GM11168 (cell line): ENCODE data around the gene MUC20.
"Not testable (repeated sequence)": the region's sequence is repeated elsewhere in the genome, so short reads cannot be mapped to it uniquely, and the experiment has no call there.

Experiments
- in situ Hi-C: fragments of 300-500 bp; cut with MboI; formaldehyde crosslinking; loops from one replicate; pipeline ENCODE4 v1.12.0; 2022; ENCODE audit warnings: low sequenced_read_pairs; ENCODE audit not compliant: unreplicated experiment

Gene MUC20, protein sequence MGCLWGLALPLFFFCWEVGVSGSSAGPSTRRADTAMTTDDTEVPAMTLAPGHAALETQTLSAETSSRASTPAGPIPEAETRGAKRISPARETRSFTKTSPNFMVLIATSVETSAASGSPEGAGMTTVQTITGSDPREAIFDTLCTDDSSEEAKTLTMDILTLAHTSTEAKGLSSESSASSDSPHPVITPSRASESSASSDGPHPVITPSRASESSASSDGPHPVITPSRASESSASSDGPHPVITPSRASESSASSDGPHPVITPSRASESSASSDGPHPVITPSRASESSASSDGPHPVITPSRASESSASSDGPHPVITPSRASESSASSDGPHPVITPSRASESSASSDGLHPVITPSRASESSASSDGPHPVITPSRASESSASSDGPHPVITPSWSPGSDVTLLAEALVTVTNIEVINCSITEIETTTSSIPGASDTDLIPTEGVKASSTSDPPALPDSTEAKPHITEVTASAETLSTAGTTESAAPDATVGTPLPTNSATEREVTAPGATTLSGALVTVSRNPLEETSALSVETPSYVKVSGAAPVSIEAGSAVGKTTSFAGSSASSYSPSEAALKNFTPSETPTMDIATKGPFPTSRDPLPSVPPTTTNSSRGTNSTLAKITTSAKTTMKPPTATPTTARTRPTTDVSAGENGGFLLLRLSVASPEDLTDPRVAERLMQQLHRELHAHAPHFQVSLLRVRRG

DNA sequence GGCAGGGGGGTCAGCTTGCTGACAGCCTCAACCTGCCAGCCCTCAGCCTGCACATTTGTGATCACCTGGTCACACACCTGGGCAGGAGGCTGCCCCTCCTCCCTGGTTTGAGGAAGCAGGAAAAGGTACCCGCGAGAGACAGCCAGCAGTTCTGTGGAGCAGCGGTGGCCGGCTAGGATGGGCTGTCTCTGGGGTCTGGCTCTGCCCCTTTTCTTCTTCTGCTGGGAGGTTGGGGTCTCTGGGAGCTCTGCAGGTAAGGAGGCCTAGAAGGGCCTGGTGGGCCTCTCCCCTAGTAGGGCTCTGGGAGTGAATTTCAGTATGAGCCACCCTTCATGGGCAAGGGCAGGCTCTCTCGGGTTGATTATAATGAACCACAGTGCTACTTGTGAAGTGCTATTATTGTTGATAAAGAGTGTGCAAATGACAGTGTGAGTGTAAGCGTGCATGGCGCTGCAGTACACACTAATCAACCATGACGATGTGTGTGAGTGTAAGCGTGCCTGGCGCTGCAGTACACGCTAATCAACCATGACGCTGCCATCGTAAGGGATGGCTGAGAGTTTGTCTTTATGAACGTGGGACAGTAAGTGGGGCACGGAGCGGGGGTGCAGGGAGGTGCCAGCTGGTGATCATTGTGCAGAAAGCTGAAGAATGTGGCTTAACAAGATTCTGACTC is at the start of gene MUC20:
Gene MUC20, plus strand, starts transcription at position 148 of the 676 bp plus-strand sequence. Its CDS starts 30 bp downstream, at position 178.
- in situ Hi-C loops = loop anchor here (5.0 to 25.0 kb wide), 2 partner anchors 104 to 491 kb away; partner anchors contain the start of genes SLC51A and ZDHHC19

DNA sequence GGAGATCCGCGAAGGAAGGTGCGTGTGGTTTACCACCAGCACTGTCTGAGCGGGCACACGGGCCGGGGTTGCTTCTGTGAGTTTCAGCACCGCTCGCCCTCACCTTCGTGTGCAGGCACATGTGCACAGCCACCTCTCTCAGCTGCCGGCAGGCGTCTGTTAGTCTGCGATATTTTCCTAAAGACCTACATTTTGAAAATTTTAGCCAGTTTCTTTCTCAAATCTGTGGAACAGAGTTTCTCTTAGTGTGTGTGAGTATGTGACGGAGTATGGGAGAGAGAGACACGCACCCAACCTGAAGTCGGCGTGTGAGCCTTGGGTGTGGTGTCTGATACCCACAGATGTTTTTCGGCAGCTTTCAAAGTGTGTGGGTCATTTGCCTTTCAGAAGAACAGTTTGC is 49.5 kb upstream of the MUC20 start:
- in situ Hi-C loops = not testable (repeated sequence)

DNA sequence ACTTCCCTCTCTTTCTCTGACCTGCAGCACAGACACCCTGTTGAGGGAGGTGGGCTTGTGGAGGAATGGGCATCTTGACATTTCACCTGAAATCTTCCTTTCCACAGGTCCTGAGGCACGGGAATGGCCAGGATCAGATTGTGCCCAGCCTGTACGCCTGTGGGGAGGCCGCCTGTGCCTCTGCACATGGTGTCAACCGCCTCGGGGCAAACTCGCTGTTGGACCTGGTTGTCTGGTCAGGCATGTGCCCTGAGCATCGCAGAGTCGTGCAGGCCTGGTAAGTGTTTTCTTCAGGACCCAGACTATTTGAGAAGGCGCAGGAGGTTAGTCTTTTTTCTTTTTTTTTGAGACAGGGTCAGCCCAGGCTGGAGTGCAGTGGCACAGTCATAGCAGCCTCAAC is 47.1 kb upstream of the MUC20 start:
- in situ Hi-C loops = not testable (repeated sequence)

GRCh38 chr3:195678391-195679015 is 42.3 kb upstream of the MUC20 start:
- in situ Hi-C loops = loop anchor here (5.0 kb wide), 1 partner anchor 294 kb away; no protein-coding TSS in a partner anchor

DNA sequence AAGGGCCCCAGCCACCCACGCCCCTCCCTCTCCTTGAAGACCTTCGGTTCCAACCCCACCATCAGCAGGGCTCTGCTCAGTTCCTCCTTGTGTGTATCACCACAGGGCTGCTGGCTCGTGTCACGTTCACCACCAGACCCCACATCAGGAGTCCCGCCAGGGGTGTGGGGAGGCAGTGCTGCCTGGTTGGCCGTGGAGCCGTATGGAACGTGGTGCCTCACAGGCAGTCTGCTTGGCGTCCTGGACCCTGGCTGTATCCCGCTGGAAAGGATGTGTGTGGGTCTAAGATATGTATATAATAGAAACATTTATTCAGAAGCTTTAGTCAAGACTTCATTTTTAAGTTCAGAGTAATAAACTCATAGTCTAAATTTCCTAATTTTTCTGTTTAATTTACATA is 40.1 kb upstream of the MUC20 start:
- in situ Hi-C loops = not testable (repeated sequence)

DNA sequence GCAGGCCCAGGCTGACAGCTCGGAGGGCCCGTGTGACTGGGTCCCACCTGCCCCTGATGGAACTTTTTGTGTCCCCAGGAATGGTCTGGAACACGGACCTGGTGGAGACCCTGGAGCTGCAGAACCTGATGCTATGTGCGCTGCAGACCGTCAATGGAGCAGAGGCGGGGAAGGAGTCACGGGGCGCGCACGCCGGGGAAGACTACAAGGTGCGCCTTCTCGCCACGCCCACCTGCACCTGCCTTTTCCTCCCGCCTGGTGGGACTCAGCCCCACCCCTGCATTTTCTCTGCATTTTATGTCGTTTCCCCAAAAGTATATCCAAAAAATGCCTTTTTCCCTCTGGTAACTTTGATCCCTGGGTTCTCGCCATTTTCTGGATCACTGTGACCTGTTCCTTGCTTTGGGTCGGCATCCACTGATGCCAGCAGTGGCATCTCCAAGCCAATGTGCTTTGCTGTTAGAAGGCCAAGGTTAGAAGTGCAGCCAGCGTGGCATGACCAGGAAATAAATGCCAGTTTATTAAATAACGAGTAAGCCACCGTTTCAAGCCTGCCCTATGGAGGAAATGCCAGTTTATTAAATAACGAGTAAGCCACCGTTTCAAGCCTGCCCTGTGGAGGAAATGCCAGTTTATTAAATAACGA is 39.2 kb upstream of the MUC20 start:
- in situ Hi-C loops = not testable (repeated sequence)

DNA sequence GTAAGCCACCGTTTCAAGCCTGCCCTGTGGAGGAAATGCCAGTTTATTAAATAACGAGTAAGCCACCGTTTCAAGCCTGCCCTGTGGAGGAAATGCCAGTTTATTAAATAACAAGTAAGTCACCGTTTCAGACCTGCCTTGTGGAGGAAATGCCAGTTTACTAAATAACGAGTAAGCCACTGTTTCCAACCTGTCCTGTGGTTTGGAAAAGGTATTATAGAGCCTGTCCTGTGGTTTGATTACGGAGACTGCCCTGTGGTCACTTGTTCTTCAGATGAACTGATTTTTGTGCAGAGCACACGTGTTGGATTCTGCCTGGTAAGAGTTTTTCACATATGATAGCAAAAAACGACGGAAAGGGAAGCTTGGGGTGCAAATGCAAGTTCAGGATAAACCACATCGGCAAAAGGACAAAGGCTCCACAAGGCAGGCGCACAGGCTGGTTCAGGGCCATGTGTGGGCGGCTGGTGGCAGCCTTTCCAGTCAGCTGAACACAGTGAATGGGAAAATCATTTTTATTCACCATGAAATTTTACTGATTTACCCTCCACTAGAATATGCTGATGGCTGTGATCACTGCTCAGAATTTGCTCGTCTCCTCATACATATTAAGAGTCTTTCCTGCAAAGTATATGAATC is 38.6 kb upstream of the MUC20 start:
- in situ Hi-C loops = not testable (repeated sequence)

DNA sequence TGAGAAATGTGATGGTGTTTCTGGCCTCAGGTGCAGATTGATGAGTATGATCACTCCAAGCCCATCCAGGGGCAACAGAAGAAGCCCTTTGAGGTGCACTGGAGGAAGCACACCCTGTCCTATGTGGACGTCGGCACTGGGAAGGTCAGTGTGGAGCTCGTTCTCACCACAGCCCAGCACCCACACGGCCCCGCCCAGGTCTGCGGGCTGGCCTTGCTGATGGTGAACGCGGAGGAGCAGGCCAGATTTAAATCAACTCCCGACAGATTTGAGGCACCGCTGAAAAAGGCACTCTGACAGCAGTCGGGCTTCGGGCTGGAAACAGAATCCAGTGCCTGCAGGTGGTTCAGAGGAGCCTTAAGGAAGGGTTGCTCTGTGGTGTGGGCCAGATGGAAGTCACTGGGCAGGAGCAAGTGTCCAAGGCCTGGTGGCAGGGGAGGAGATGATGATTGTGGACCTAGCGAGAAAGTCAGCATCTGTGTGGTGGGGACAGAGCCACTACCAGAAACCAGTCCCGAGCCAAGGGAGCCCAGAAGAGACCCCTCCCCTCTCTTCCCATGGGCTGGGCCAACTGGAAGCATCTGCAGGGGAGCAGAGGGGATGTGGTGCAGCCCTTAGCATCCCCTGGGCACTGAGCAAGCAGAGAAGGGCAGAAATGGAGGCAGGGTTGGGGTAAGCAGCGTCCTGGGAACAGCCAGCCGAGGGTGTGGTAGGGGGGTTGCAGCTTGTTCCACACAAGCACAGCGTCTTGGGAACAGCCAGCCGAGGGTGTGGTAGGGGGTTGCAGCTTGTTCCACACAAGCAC is 36.9 kb upstream of the MUC20 start:
- in situ Hi-C loops = not testable (repeated sequence)

DNA sequence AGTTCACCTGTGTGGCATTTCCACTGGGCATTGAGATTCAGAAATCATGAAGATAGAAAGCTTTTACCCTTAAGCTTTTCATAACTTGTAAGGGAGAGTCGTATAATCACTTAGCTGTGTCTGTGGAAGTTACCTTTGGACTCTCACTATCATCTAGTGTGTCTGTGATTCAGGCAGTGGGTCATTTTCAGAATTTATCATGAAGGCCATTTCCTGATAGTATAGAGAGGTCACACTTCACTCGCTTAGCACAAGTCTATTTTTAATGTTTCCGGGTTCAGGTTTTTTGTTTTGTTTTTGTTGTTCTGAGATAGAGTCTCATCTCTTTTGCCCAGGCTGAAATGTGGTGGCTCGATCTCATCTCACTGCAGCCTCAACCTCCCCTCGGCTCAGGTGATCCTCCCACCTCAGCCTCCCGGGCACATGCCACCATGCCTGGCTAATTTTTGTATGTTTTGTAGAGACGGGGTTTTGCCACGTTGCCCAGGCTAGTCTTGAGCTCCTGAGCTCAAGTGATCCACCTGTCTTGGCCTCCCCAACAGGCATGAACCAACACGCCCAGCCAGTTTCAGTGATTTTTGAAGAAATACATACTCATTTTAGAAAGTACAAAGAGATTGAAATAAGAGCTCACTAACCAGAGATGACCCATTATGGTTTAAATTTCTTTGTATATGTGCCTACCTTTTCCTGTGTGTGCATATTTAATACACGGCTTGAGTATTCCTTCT is 36.1 kb upstream of the MUC20 start:
- in situ Hi-C loops = not testable (repeated sequence)

DNA sequence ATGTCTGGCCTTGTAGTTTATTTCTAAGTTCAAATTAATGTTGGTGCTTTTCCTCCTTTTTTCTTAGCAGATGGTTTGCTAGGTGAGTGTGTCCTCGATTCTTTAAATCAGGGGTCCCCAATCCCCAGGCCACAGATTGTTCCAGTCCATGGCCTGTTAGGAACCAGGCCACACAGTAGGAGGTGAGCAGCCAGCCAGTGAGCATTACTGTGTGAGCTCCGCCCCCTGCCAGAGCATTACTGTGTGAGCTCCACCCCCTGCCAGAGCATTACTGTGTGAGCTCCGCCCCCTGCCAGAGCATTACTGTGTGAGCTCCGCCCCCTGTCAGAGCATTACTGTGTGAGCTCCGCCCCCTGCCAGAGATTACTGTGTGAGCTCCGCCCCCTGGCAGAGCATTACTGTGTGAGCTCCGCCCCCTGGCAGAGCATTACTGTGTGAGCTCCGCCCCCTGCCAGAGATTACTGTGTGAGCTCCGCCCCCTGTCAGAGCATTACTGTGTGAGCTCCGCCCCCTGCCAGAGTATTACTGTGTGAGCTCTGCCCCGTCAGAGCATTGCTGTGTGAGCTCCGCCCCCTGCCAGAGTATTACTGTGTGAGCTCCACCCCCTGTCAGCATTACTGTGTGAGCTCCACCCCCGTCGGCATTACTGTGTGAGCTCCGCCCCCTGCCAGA is 34.1 kb upstream of the MUC20 start:
- in situ Hi-C loops = not testable (repeated sequence)

- in situ Hi-C loops = not testable (repeated sequence)
These were observed 33.5 kb upstream of the MUC20 start for GRCh38 chr3:195687209-195687760.

GRCh38 chr3:195688471-195689183 is 32.2 kb upstream of the MUC20 start:
- in situ Hi-C loops = not testable (repeated sequence)

DNA sequence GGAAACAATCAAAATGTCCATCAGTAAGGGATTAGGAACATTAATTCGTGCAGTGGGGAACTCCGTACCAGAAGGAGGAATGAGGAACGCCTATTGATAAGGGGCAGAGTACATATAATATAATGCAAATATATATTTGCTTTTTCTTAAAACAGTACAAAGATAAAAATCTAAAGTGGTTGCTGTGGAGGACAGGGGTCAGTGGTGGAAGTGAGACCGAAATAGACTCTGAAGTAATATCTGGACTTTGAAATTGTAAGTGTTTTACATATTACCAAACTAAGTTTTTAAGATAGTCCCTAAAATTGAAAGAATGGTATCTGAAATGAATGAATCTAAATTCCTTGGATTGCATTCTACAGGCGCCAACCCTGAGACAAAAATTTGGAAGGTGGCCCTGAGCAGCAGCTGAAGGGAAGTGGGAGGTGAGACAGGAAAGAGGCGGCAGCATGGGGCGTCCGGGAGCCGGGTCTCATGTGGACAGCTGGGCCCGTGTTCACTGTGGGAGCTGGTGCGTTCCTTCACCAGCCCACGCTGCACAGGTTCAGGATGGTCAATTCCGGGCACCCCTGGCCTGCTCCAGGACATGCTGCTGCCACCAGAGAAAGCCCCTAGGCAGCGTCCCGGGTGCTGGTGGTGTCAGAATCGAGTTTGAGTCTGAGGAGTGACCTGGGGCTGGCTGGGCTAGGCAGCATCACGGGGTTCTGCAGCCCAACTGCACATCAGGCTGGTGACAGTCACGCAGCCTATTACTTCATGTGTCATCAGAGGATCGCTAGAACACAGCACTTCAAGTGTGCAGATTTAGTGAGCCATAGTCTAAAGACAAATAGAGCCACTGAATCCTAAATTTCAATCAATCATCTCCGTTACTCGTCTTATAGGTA is 31.4 kb upstream of the MUC20 start:
- in situ Hi-C loops = not testable (repeated sequence)

GRCh38 chr3:195690951-195691350 is 29.8 kb upstream of the MUC20 start:
- in situ Hi-C loops = no loop called here

DNA sequence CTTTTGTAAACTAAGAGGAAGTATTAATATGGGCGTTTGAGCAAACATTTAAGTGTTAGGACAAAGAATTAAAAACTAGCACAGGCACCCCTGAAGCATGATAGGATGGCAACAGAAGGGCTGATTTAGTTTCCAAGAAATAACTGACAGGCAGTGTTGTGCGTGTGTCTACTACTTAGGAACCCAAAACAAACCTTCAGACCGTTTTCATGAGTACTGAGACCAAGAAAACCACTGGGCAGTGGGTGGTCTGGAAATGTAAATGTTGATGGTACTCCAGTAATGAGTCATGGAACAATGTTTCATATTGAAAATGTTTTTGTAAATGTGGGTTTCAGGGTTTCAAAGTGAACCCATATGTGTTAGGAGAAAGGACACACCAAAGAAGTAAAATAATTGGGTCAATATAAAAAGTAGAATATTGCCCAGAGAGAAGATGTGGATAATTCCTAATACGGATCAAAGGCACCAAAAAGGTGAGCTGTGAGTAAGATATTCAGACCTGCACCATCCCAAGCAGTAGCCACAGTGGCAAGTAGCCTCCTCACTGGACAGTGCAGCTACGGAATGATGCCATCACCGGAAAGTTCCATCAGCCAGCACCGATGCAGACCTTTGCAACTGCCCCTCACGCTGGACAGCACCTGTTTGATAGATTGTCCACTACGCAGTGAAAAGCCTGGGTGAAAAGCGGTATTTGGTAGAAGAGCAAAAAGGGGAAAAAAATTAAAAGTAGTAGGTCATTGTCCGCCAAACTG is 29.0 kb upstream of the MUC20 start:
- in situ Hi-C loops = not testable (repeated sequence)
